HG03196 (cell line): ENCODE data around the gene TAF10.

Experiments
- ATAC-seq: cut with Tn5 transposase; IDR thresholded peaks from one replicate; pipeline ENCODE4 v1.9.1; 2021; ENCODE audit not compliant: unreplicated experiment

TAF10 gene

DNA sequence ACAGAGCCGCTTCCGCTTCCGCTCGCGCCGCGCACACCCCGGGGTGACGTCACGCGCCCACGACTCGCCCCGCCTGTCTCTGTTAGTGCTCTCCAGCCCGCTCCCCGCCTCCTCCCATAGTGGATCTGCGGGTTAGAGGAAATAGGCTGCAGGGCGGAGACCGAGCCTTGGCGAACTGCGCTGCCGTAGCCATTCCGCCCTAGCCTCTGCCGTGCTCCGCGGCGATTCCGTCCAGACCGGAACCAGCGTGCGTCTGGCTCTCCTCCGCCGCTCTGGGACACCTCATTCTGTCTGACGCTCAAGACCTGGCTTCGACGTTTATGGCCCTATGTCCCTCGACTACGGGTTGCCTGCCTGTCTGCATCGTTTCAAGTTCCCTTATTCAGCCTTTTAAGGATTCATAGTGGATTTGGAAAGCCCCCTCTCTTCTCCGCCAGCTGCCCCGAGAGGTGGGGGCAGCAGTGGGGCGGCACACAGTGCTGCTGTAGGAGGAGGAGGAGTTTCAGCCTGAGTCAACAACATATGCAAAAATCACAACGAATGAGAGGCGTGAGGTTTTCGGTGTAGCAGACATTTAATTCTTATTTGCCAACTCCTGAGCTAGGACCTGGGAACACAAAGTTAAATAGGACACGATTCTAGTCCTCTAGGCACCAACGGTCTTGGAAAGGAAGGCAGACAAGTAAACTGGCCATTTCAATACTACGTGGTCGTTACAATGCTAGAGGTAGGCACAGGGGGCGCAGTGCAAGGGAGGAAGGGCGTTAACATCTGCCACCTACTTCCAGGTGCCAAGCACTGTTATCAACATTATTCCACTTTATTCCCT is at the start of gene TAF10:
TSS of gene TAF10 (minus strand) at position 4 of the 829 bp plus-strand sequence. CDS start 27 bp downstream, outside the sequence.
- ATAC-seq, result peak; percentile 82

DNA sequence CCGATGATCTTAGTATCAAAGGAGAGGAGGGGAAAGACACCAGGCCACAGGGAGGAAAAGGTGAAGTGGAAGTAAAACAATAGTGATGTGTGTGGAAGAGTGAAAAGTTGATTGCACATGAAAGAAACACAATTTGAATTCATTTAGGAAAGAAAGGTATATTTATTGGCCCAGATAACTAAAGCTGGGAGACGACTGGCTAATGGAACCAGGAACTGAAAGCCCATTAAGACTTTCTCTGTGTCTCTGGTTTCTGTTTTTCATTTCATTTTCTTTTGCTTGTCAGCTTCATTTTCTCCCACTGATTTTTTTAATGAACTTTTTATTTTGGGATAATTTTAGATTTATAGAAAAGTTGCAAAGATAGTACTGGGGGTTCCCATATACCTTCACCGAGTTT is 48.7 kb upstream of the TAF10 start:
- no peak for ATAC-seq

DNA sequence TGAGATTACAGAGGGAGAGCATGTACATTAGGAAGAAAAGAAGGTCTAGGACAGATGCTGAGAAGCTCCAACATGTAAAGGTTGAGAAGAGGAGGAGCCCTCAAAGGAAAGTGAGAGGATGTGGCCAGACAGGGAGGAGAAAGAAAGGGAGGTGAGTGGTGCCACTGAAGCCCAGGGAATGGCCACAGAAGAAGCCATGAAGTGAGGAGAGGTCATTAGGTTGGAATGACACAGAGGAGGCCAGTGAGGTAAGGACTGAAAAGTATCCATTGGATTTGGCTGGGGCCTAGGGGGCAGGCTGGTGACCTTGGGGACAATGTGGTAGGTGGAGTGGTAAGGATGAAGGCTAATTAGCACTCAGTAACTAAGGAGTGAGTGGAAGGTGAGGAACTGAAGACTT is 46.6 kb upstream of the TAF10 start:
- no peak for ATAC-seq

DNA sequence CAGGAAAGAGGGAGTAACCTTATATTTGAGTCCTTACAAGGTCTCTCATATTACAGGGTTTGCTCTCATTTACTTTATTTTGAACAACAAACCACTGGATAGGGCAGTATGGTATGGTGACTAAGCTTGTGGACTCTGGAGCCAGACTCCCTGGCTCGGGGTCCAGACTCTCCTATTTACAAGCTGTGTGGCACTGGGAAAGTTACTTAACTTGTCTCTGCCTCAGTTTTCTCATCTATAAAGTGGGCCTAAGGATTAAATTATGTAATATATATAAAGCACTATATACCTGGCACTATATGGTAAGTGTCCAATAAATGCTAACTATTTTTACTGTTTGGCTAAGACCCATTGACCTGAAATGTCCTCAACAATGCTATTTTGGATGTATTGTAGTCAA is 45.3 kb upstream of the TAF10 start:
- ATAC-seq, result no peak

DNA sequence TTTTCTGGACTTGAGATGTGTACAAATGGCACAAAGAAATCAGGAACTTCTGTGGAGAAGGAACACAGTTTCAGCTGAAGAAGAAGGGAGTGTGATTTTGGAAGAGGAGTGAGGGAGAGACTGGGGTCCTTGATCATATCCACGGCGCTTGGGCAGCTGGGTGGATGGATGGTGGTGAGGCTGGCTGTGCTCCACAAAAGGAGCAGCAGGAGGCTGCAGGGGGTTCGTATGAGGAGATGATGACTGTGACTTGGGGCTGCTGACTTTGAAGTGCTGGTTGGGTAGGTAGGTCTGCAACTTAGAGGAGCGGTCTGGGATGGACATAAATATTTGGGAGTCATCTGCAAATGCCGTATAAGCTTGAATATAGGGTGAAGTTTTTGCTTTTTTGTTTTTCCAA is 44.9 kb upstream of the TAF10 start:
- ATAC-seq, result no peak

DNA sequence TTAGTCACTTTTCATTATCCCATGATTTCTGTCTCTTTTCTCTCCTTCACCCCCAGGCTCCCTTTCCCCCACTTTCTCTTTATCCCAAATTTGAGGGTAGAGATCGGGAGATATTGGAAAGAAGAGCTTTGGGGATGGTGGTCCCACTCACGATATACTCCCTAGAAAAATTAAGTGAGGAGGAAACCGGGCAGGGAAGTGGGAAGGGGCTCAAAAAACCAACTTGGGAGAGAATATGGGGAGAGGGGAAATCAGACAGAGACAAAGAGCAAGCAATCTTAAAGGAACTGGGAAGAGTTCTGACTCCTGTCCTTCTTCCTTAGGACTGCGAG is 44.5 kb upstream of the TAF10 start:
- ATAC-seq, result no peak

DNA sequence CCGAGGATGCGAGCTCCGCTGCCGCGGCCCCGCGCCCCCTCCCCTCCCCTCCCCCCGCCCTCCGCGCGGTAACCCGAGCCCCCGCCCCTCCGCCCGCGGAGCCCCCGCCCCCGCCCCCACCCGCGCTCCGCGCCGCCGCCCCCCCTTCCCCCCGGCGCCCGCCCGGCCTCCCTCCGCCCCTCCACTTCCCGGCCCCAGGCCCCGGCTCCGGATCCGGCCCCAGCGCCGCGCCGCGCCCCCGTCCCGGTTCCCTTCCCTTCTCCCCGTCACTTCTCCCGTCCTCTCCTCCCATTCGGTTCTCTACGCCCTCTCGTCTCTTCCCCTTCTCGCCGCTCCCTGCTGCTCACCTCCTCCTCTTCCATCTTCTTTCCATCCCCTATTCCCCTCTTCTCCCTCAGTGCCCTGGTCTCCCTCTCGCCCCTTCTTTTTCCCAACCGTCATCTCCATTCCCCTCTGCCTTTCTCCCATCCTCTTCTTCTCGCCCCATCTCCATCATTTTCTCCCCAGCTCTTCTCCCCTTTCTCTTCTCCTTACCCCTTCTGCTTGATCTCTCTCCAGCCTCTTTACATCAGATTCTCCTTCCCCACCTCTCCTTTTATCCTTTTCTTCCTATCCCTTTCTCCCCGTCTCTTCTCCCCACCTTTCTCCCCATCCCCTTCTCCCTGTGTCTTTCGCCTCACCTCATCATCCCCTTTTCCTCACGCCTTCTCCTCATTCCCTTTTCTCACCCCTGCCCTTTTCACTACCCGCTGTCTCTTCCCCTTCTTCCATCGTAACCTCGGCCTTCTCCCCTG is 44.0 kb upstream of the TAF10 start, which contains the start of gene DCHS1:
TSS of gene DCHS1 (minus strand) at position 20 of the 794 bp plus-strand sequence. CDS start 14,196 bp downstream, outside the sequence.
- no peak for ATAC-seq

DNA sequence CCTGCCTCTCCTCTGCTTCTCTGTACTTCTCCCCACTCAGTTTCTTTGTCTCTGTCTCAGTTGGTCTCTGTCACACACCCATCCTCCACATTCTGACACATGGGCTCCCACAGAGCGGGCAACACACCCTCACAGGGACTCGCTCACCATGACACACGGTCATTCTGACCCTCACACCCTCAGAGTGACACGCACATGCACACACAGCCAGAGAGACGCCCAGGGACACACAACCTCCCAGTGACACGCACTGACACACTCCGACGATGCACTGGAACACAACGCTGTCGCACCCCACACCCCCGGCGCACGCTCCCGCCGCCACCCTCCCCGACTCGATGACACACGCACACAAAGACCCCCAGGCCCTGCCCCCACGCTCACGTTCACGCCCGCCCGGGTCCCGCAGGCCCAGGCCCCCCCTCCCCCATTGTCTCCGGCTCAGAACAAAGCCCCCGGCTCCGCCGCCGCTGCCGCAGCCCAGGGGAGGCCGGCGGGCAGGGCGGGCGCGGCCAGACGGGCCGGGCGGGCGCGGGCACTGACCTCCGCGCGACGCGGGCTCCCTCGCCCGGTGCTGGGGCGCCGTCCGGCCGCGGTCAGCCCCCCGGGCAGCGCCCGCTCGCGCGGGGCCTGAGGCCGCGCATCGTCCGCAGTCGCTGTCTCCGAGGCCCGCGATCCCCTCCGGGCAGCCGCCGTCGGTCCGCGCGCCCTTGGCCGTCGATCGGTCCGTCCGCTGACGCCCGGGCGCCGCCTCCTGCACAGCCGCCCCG is 43.2 kb upstream of the TAF10 start:
- ATAC-seq, result no peak

DNA sequence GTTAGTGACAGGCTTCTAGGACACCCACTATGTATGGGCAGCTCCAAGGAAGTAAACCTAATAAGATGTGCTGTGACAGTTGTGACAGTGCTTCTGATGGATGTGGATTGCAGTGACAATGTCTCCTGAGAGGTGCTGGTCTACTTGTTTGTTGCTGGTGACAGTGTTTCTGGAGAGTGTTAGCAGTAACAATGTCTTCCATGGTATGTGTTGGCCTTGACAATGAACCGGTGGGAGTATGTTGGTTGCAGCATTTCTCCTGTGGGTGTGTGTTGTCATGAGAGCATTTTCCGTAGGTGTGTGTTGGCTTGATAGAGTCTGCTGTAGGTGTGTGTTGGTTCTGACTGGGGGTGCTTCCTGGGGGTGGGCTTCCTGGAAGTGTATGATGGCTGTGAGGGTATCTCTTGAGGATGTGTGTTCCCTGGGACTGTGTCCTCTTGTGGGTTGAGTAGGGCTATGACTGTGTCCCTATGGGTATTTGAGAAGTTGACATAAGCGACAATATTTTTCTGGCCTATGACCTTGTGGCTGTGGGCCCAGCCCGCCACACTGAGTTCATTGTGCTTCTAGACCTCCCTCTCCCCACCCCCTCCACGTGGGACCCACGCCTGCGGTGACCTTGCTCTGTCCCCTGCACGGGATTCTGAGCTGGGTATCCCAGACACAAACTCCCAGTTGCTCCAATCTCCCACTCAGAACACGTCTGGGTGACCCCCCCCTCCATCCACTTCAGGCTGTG is 42.4 kb upstream of the TAF10 start:
- no peak for ATAC-seq

DNA sequence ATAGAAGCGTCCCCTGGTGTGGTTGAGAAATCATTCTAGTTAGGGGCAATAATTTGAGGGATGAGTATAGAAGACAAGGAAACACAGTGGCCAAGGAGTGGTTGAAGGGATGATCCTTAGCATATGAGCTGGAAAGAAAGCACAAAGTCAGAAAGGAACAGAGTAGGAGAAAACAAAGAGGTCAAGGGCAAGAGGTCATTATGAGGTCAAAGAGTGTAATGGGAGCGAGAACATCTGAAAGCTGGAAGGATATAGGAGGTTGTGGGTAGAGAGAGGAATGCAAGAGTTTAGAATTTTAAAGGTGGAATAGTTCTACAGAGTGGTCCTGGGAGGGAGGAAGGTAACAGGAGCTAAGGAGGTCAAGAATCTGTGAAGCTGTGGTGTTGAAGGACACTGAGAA is 41.6 kb upstream of the TAF10 start:
- ATAC-seq, result no peak

DNA sequence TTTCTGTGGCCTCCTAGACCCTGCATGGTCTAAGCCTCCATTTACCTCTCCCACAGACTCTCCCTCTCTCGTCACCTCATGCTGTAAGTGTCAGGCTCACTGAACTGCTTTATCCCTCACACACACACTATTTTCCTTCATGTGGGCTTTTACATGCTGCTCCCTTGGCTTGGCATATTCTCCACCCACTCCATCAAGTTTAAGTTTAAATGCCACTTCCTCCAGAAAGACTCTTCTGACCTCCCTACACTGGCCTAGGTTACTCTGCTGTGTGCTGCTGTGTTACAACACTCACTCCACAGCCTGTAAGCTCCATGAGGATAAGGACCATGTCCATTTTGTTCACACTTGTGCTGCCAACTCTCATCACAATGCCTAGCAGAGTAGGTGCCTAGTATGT is 41.1 kb upstream of the TAF10 start:
- ATAC-seq, result no peak

DNA sequence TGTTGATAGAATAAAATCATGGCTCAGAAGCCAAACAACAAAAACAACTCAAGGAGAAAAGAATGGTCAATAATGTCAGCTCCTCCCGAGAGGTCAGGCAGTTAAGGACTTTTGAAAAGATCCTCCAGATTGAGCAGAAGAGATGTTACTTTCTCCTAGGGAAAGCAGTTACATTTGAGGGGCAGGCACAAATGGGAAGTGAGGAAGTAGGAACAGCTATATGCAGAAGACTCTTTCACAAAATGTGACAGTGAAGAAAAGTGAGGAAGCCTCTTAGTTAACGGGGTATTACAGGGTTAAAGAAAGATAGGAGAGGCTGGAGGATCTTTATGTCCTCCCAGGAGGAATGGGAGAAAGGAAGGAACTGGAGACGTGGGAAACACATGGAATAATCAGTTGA is 40.2 kb upstream of the TAF10 start:
- no peak for ATAC-seq

DNA sequence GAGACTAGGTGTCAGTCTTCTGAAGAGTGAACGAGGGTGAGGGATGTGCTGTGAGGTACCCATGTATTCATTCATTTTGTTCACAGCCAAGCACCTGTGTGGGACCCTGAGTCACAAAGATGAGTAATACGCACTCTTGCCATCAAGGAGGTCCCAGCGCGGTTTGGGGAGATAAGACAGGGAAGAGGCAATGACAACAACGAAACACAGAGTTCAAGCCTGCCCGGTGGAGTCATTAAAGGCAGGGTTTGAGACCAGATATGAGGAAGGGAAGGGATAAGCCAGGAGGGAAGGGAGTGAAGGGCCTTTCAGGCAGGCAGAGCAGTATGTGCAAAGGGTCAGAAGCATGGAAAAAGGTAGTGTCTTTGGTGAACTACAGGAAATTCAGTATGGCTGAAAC is 39.0 kb upstream of the TAF10 start:
- ATAC-seq, result no peak

DNA sequence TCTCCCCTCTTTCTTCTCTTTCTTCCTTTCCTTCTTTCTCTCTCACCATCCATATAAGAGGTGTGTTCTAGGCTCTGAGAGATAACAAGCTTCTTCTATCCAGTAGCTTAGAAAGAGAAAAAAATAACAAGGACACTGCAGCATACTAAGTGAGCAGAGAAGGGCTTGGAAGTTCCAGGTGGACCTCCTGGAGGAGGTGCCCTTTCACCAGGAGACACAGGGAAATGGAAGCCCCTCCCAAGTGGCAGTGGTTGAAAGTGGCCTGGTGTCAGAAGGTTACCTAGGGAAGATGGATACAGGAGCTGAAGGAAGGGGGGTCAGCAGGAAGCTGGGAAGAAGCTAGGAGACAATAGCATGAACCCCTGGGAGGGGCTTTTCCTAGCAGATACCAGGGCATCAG is 38.1 kb upstream of the TAF10 start:
- ATAC-seq, result no peak

DNA sequence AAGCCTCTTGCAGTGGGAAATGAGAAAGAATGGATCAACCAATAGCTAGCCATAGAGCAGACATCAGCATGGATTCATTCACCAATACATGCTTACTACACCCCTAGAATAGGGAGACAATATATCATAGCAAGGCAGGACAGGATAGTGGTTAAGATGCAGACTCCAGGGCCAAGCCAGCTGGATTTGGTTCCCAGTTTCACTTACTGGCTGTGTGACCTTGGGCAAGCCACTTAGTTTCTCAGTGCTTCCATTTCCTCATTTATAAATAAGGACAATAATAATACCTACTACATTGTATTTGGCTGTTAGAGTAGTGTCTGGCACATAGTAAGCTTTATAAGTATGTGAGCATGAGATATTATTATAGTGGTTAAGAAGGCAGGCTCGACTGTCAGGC is 36.5 kb upstream of the TAF10 start:
- ATAC-seq, result no peak

DNA sequence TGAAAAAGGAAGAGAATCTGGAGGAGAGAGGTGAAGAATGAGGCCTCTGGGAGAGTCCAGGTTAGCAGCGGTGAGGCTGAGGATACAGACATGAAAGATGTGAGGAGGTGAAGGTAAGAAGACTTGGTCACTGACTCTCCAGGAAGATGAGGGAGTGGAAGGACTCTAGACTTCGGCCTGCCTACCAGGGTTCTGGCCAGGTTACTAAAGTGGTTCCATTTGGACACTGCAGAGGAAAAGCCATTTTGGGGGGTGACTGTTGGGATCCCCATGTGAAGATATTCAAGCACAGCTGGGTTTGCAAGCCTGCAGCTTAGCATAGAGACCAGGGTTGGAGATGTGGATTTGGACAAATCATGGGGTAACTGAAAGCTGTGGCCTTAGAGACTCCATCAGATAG is 35.8 kb upstream of the TAF10 start:
- no peak for ATAC-seq

DNA sequence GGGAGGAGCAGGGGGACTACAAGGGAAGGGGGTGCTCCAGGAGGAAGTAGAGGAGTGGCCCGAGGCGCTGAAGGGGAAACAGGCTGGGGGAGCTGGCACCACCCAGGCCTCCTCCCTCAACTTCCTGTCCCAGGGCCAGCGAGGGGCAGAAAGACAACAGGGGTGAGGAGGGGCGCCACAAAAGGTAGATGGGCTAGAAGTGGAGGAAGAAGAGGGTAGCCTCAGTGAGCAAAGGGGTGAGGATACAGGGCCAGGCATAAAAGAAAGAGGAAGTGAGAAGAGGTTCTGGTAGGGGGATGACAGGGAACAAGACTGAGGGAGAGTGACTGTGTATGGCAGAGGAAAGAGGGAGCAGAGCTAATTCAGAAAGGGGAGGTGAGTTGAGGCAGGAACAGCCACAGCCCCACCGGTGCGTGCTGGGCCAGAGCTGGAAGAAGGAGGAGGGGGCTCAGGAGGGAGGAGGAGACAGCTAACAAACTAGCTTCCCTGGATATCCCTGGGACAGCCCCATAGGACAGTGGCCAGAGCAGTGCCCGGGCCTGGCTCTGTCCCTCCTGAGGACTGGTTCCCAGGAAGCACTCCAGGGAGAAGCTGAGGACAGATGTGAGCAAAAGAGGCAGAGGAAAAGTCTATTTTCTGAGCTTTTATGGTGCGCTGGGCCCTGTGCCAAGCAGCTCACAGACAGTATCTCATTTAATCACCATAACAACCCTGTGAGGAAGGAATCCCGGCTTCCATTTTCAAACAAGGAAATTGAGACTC is 35.1 kb upstream of the TAF10 start:
- peak; percentile 84 for ATAC-seq

DNA sequence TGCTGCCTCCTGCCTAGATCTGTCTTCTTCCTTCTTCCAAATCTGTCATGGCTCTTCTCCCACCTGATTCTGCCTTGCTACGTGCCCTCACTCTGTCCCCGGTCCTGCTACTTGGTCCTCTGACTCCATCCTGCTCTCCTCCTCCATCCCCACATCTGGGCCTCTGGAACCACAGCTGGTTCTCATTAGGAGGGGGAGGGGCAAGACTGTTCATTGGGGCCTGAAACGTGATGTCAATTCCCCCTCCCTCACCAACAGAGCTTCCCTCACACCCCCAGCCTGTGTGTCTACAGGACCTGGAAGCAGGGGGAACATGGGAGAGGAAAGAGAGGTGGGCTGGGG is 34.5 kb upstream of the TAF10 start:
- no peak for ATAC-seq

DNA sequence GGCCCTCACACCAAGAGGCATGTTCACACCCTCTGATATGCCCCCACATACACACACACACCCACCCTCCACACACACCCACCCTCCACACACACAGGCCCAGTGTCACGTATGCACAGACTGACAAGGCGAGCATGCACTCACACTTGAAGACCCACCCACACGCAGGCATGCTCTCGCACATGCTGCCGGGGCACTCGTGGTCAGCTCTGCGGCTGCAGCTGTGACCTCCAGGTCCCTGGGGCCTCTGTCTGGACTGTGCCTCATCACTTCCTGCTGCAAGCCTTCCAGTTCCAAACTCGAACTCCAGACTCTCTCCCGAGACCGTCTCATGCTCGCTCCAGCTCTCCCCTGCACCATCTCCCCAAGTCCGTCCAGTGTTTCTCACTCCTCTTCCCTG is 34.1 kb upstream of the TAF10 start:
- ATAC-seq, result no peak

DNA sequence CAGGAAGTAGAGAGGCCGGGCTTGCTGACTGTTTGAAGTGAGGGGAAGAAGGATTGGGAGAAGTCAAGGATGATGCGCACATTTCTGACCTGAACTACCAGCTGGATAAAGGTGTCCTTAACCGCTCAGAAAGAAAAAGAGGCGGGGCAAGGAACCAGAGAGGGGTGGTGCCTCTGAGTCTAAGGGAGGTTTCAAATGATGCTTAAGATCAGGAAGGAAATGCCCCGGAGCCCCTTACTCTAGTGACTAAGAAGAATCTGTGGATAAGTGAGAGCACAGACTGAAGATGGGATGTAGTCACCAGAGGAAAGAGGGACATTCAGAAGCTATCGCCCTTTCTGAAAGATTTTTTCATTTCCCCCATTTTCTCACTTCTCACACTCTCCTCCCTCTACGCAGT is 30.9 kb upstream of the TAF10 start:
- ATAC-seq, result no peak
